HepG2 (cell line): ENCODE measurements around the gene GRIN2D. TPM values are rescaled to one million over a fixed set of nuclear protein-coding genes. Genes with fewer than 3 reads are reported as not detected.

Experiments
- ATAC-seq: fragments of 200-7000 bp; cut with Tn5 transposase; 3 replicates; pipeline ENCODE4 v1.9.1; 2020; ENCODE audit warnings: mild to moderate bottlenecking, moderate library complexity
- BruUV-seq: library from RNA; stranded (reverse); fragments of 400-500 nt; replicated peaks from 2 replicates; lab custom pipeline; 2021; lab: Mats Ljungman, UMichigan
- CTCF ChIA-PET: fragments of 300-600 bp; formaldehyde crosslinking; extraction: SDS; loops from one replicate; lab custom pipeline; 2021; ENCODE audit warnings: low total read pairs, inconsistent platforms, low intra/inter-chr PET ratio; lab: Yijun Ruan, JAX
- POLR2A ChIA-PET: fragments of 350-600 bp; sonication (Branson Sonifier 250); formaldehyde crosslinking; loops from one replicate; lab custom pipeline; 2020; ENCODE audit warnings: antibody characterized with exemption, inconsistent platforms; lab: Yijun Ruan, JAX
- DNase-seq: peaks from one replicate; pipeline ENCODE4 v3.0.0-alpha.2; 2015; ENCODE audit warnings: low spot score
- FAIRE-seq: peaks from 3 replicates; lab custom pipeline; 2011; peaks lifted over from hg19 to GRCh38; lab: Jason Lieb, UNC
- H2AFZ ChIP-seq: one replicate; pipeline ENCODE4 v1.6.1; 2011; ENCODE audit warnings: low read length, inconsistent platforms
- H3K27ac ChIP-seq: fragments of 300-600 bp; 3 replicates; pipeline ENCODE4 v1.8.0; 2011; ENCODE audit warnings: mixed run types, mild to moderate bottlenecking, mixed read lengths, low read length, inconsistent platforms; ENCODE audit not compliant: insufficient read depth; ENCODE audit errors: extremely low read length
- H3K27me3 ChIP-seq, 2 experiments: fragments of 200-600 bp in 1 of 2; 2 replicates in 1 of 2; 3 replicates in 1 of 2; pipeline versions ENCODE4 v1.6.0 to v1.8.0; 2011; ENCODE audit warnings: low read length in 2 of 2, mild to moderate bottlenecking in 2 of 2, moderate library complexity in 2 of 2, inconsistent platforms in 1 of 2; ENCODE audit not compliant: insufficient read depth in 2 of 2, control insufficient read depth in 1 of 2
- H3K36me3 ChIP-seq, 2 experiments: fragments of 200-600 bp in 1 of 2; replicated peaks in 1 of 2; 2 replicates in 1 of 2; 3 replicates in 1 of 2; pipeline versions ENCODE4 v1.5.1 to v1.8.0; 2011; ENCODE audit warnings: low read length in 2 of 2, inconsistent platforms in 1 of 2; ENCODE audit not compliant: insufficient read depth in 2 of 2, control insufficient read depth in 1 of 2
- H3K4me1 ChIP-seq: 2 replicates; pipeline ENCODE4 v1.5.1; 2012; ENCODE audit warnings: low read length, inconsistent platforms; ENCODE audit not compliant: insufficient read depth
- H3K4me2 ChIP-seq: 2 replicates; pipeline ENCODE4 v1.6.0; 2011; ENCODE audit warnings: low read depth, low read length, inconsistent platforms
- H3K4me3 ChIP-seq, 3 experiments: fragments of 200-600 bp in 1 of 3; sonication (generic), shearing (Covaris generic) in 1 of 3; replicated peaks in 1 of 3; 2 replicates each; pipeline ENCODE4 v1.5.1; 2011 to 2016; ENCODE audit warnings: low read length in 3 of 3, inconsistent platforms in 2 of 3, low read depth in 2 of 3, mild to moderate bottlenecking in 2 of 3, control low read depth in 1 of 3, mixed read lengths in 1 of 3; ENCODE audit not compliant: insufficient read depth in 1 of 3
- H3K79me2 ChIP-seq: one replicate; pipeline ENCODE4 v1.6.1; 2011; ENCODE audit warnings: low read length, inconsistent platforms; ENCODE audit not compliant: insufficient read depth
- H3K9ac ChIP-seq: 2 replicates; pipeline ENCODE4 v1.6.0; 2011; ENCODE audit warnings: mild to moderate bottlenecking, low read depth, low read length, inconsistent platforms; ENCODE audit not compliant: insufficient read depth
- H3K9me3 ChIP-seq: 2 replicates; pipeline ENCODE4 v1.5.1; 2012; ENCODE audit warnings: mild to moderate bottlenecking, low read length
- H4K20me1 ChIP-seq: 2 replicates; pipeline ENCODE4 v1.6.0; 2011; ENCODE audit warnings: inconsistent platforms, mild to moderate bottlenecking, low read length, moderate library complexity; ENCODE audit not compliant: insufficient read depth
- MTERF4 ChIP-seq: sonication (generic); formaldehyde crosslinking; IDR thresholded peaks from 2 replicates; pipeline ENCODE4 v1.8.0; 2023; ENCODE audit warnings: mild to moderate bottlenecking, missing genetic modification reagents
- RERE ChIP-seq: IDR thresholded peaks from 2 replicates; pipeline ENCODE4 v1.6.1; 2016; ENCODE audit warnings: low read depth, missing genetic modification reagents, missing compliant biosample characterization
- ZBTB33 ChIP-seq: sonication (generic); formaldehyde crosslinking; IDR thresholded peaks from 2 replicates; pipeline ENCODE4 v1.4.0; 2020; ENCODE audit warnings: missing genetic modification reagents
- WGBS: methylation state at CpG from one replicate; pipeline ENCODE4 v1.1.6; 2017; ENCODE audit warnings: low lambda C conversion rate; 5-methylcytosine and 5-hydroxymethylcytosine counted together
- in situ Hi-C: cut with HindIII; loops from 2 replicates; pipeline ENCODE4 v1.10.0; 2017; ENCODE audit warnings: low pct_unique_long_range_greater_than_20kb; ENCODE audit not compliant: extremely low pct_ligation_motif_present
- intact Hi-C: fragments of 100-400 bp; cut with micrococcal nuclease; formaldehyde crosslinking; loops from one replicate; pipeline ENCODE4 v1.10.0; 2022; ENCODE audit not compliant: unreplicated experiment
- polyA plus RNA-seq, 8 experiments: library from polyadenylated mRNA; depleted of rRNA in 3 of 8; stranded (reverse) in 7 of 8; unstranded in 1 of 8; fragments of >200 nt; fragmentation: Illumina TruSeq in 4 of 8; extraction: Trizol in 4 of 8; gene quantifications; 2 replicates each; pipeline versions ENCODE4 v1.2.1 to v1.2.3, GENCODE V29; 2011 to 2016; ENCODE audit warnings: low read depth in 4 of 8, missing spikeins in 1 of 8, mixed read lengths in 1 of 8; ENCODE audit not compliant: insufficient read depth in 1 of 8
- total RNA-seq, 5 experiments: library from RNA; depleted of rRNA; stranded (reverse); fragments of >200 nt; fragmentation: Illumina TruSeq; extraction: Trizol; gene quantifications; 2 replicates each; pipeline ENCODE4 v1.2.3, GENCODE V29; 2016; ENCODE audit warnings: low read depth in 1 of 5

GRIN2D gene
- total and polyA plus RNA-seq, 2 of the 13 experiments (the other 11 are each of a cell fraction or from before 2014, with no cell fraction given) = 0.02 to 0.13 TPM

- TF ChIP-seq MTERF4 (CRISPR knock-in tag) = no peak
- TF ChIP-seq ZBTB33 (CRISPR knock-in tag) = 0 out of 2 replicates have a peak, but pooled peaks have one; percentile 17
- no peak for TF ChIP-seq RERE (CRISPR knock-in tag)
- WGBS = 62% methylated on average over 3 of the region's 16 CpGs
- CTCF ChIA-PET = no interaction called here
- H3K4me2 ChIP-seq = no peak overlapping the region
- H3K79me2 ChIP-seq = no peaks in the 10 kb centered on the region
- no peak overlapping the region for H3K27ac ChIP-seq
- ATAC-seq (no peak), DNase-seq (no peak), FAIRE-seq (no peak)
- peaks cover 31% of the 10 kb centered on the region for H3K4me1 ChIP-seq
- POLR2A ChIA-PET = no interaction called here
- no peaks in the 10 kb centered on the region for H3K27me3 ChIP-seq
- no TSS peak for BruUV-seq
- no peak overlapping the region for H3K4me3 ChIP-seq
- no peaks in the 10 kb centered on the region for H3K9me3 ChIP-seq
- no peak overlapping the region for H2AFZ ChIP-seq
- H4K20me1 ChIP-seq = no peaks in the 10 kb centered on the region
- intact Hi-C loops = no loop called here
- in situ Hi-C loops = no loop called here
- no peak overlapping the region for H3K9ac ChIP-seq
- no peaks in the 10 kb centered on the region for H3K36me3 ChIP-seq
These were observed 28.1 kb downstream of the GRIN2D start for GRCh38 chr19:48421548-48421947.
